HepG2 (cell line): ENCODE measurements around the gene KRTAP10-4.

Source experiments
- ASH2L ChIP-seq: fragments of 300-600, 200-600 bp; sonication (generic); IDR thresholded peaks from 2 replicates; pipeline ENCODE4 v1.7.0; 2017; ENCODE audit warnings: low read depth, mild to moderate bottlenecking, moderate library complexity, mixed read lengths, low read length; ENCODE audit not compliant: insufficient read length
- CTCF ChIP-seq: sonication (generic); formaldehyde crosslinking; IDR thresholded peaks from 2 replicates; pipeline ENCODE4 v1.5.0; 2020; ENCODE audit warnings: mild to moderate bottlenecking, missing genetic modification reagents, moderate library complexity
- JUNB ChIP-seq: sonication (generic); formaldehyde crosslinking; IDR thresholded peaks from 2 replicates; pipeline ENCODE4 v1.8.0; 2022; ENCODE audit warnings: missing genetic modification reagents, mild to moderate bottlenecking, borderline replicate concordance
- MAFF ChIP-seq: IDR thresholded peaks from 2 replicates; pipeline ENCODE4 v1.6.1; 2011; ENCODE audit warnings: low read depth, low read length, improper control_type of control experiment
- MED1 ChIP-seq: sonication (generic); formaldehyde crosslinking; IDR thresholded peaks from 2 replicates; pipeline ENCODE4 v1.4.0; 2020; ENCODE audit warnings: missing genetic modification reagents
- RERE ChIP-seq: IDR thresholded peaks from 2 replicates; pipeline ENCODE4 v1.6.1; 2016; ENCODE audit warnings: low read depth, missing genetic modification reagents, missing compliant biosample characterization
- SOX6 ChIP-seq, 2 experiments: fragments of 450-650 bp in 1 of 2; sonication (generic) in 1 of 2; formaldehyde crosslinking in 1 of 2; IDR thresholded peaks; 2 replicates each; pipeline versions ENCODE4 v1.4.0 to v1.6.1; 2017 to 2020; ENCODE audit warnings: antibody characterized with exemption in 1 of 2, mild to moderate bottlenecking in 1 of 2, missing genetic modification reagents in 1 of 2
- THYN1 ChIP-seq: sonication (generic); formaldehyde crosslinking; IDR thresholded peaks from 2 replicates; pipeline ENCODE4 v1.8.1; 2023; ENCODE audit warnings: low read depth, mild to moderate bottlenecking, moderate library complexity, missing genetic modification reagents, borderline replicate concordance
- USF2 ChIP-seq, 2 experiments: sonication (generic) in 1 of 2; formaldehyde crosslinking in 1 of 2; IDR thresholded peaks; 2 replicates each; pipeline versions ENCODE4 v1.5.1 to v1.6.1; 2011 to 2020; ENCODE audit warnings: borderline replicate concordance in 1 of 2, low read depth in 1 of 2, low read length in 1 of 2, mild to moderate bottlenecking in 1 of 2, missing genetic modification reagents in 1 of 2, moderate library complexity in 1 of 2
- ZBTB42 ChIP-seq: sonication (generic); formaldehyde crosslinking; IDR thresholded peaks from 2 replicates; pipeline ENCODE4 v1.5.0; 2020; ENCODE audit warnings: mild to moderate bottlenecking, missing genetic modification reagents
- ZNF629 ChIP-seq: sonication (generic); formaldehyde crosslinking; conservative IDR thresholded peaks from 2 replicates; pipeline ENCODE4 v1.5.0; 2020; ENCODE audit warnings: missing genetic modification reagents

- no peak for TF ChIP-seq USF2 (IDR thresholded peaks at IDR 0.05; ENCODE audit: low read depth, low read length)
- TF ChIP-seq USF2 (CRISPR knock-in tag; IDR thresholded peaks at IDR 0.05; ENCODE audit: borderline replicate concordance), result no peak
- no peak for TF ChIP-seq ZBTB42 (CRISPR knock-in tag)
- TF ChIP-seq THYN1 (CRISPR knock-in tag), result no peak
- TF ChIP-seq SOX6 (IDR thresholded peaks at IDR 0.05), result no peak
- no peak for TF ChIP-seq SOX6 (CRISPR knock-in tag; IDR thresholded peaks at IDR 0.05)
- TF ChIP-seq CTCF, result no peak
- TF ChIP-seq ZNF629, result no peak
- no peak for TF ChIP-seq ASH2L
- no peak for TF ChIP-seq MAFF
- TF ChIP-seq JUNB, result no peak
- TF ChIP-seq RERE (CRISPR knock-in tag), result no peak
- no peak for TF ChIP-seq MED1 (CRISPR knock-in tag)
These were observed 28.9 kb downstream of the KRTAP10-4 start for GRCh38 chr21:44602463-44602850.
